Keratinocyte (primary cell): ENCODE results near the gene CARS1. TPM values are rescaled to one million over a fixed set of nuclear protein-coding genes. Genes with fewer than 3 reads are reported as not detected.

Source experiments
- DNase-seq: peaks from one replicate; pipeline ENCODE4 v3.0.0-alpha.2; 2011; ENCODE audit warnings: low read depth, missing footprints, low spot score
- FAIRE-seq: peaks from 2 replicates; lab custom pipeline; 2011; peaks lifted over from hg19 to GRCh38; lab: Jason Lieb, UNC
- H2AFZ ChIP-seq: 2 replicates; pipeline ENCODE4 v1.6.0; 2012; ENCODE audit warnings: low read length, control low read depth, inconsistent platforms; ENCODE audit not compliant: control insufficient read depth
- H3K27ac ChIP-seq: 2 replicates; pipeline ENCODE4 v1.5.1; 2011; ENCODE audit warnings: low read length; ENCODE audit not compliant: control insufficient read depth, insufficient read depth
- H3K27me3 ChIP-seq: 3 replicates; pipeline ENCODE4 v1.6.0; 2011; ENCODE audit warnings: low read length; ENCODE audit not compliant: control insufficient read depth, insufficient read depth; ENCODE audit errors: extremely low read depth
- H3K36me3 ChIP-seq, 2 experiments: 2 replicates in 1 of 2; 3 replicates in 1 of 2; pipeline ENCODE4 v1.5.1; 2011; ENCODE audit warnings: low read length in 2 of 2, mild to moderate bottlenecking in 1 of 2; ENCODE audit not compliant: control insufficient read depth in 2 of 2, insufficient read depth in 2 of 2; ENCODE audit errors: extremely low read depth in 1 of 2
- H3K4me1 ChIP-seq: 3 replicates; pipeline ENCODE4 v1.5.1; 2011; ENCODE audit warnings: low read length; ENCODE audit not compliant: control insufficient read depth, insufficient read depth; ENCODE audit errors: extremely low read depth
- H3K4me2 ChIP-seq: 3 replicates; pipeline ENCODE4 v1.6.0; 2011; ENCODE audit warnings: low read depth, low read length; ENCODE audit not compliant: control insufficient read depth, insufficient read depth; ENCODE audit errors: extremely low read depth
- H3K4me3 ChIP-seq, 3 experiments: fragments of 200-600 bp in 1 of 3; sonication (generic) in 1 of 3; 2 replicates in 2 of 3; 3 replicates in 1 of 3; pipeline ENCODE4 v1.5.1; 2011 to 2016; ENCODE audit warnings: low read length in 3 of 3, mild to moderate bottlenecking in 3 of 3, control low read depth in 2 of 3, inconsistent platforms in 1 of 3, low read depth in 1 of 3, mixed read lengths in 1 of 3, mixed run types in 1 of 3, moderate library complexity in 1 of 3; ENCODE audit not compliant: control insufficient read depth in 2 of 3, insufficient read depth in 2 of 3; ENCODE audit errors: extremely low read depth in 1 of 3
- H3K79me2 ChIP-seq: 2 replicates; pipeline ENCODE4 v1.6.0; 2012; ENCODE audit warnings: low read length; ENCODE audit not compliant: control insufficient read depth, insufficient read depth
- H3K9ac ChIP-seq: 3 replicates; pipeline ENCODE4 v1.6.0; 2011; ENCODE audit warnings: low read length; ENCODE audit not compliant: control insufficient read depth, insufficient read depth; ENCODE audit errors: extremely low read depth
- H3K9me1 ChIP-seq: 3 replicates; pipeline ENCODE4 v1.6.0; 2011; ENCODE audit warnings: low read length; ENCODE audit not compliant: control insufficient read depth, insufficient read depth; ENCODE audit errors: extremely low read depth
- H3K9me3 ChIP-seq: 2 replicates; pipeline ENCODE4 v1.5.1; 2012; ENCODE audit warnings: low read depth, low read length; ENCODE audit not compliant: control insufficient read depth
- H4K20me1 ChIP-seq: 3 replicates; pipeline ENCODE4 v1.6.0; 2011; ENCODE audit warnings: low read length; ENCODE audit not compliant: control insufficient read depth, insufficient read depth; ENCODE audit errors: extremely low read depth
- EZH2 ChIP-seq: IDR thresholded peaks from one replicate; pipeline ENCODE4 v1.6.1; 2012; ENCODE audit warnings: inconsistent platforms, mild to moderate bottlenecking, low read length, moderate library complexity
- dilution Hi-C: fragments of 300-500 bp; cut with MboI; formaldehyde crosslinking; loops from one replicate; pipeline ENCODE4 v1.7.0; 2020; ENCODE audit warnings: low sequenced_read_pairs; ENCODE audit not compliant: extremely low pct_ligation_motif_present
- polyA plus RNA-seq, 5 experiments: library from polyadenylated mRNA; depleted of rRNA in 3 of 5; stranded (reverse) in 3 of 5; stranded (forward) in 1 of 5; unstranded in 1 of 5; fragments of >200 nt; gene quantifications; 1 replicate in 1 of 5; 2 replicates in 3 of 5; 3 replicates in 1 of 5; pipeline versions ENCODE4 v1.2.1 to v1.2.3, GENCODE V29; 2011 to 2012; ENCODE audit warnings: missing spikeins in 2 of 5, low read depth in 1 of 5, low replicate concordance in 1 of 5
- TF ChIP-seq, protein P1 (sequence below), 3 experiments: IDR thresholded peaks in 1 of 3; conservative IDR thresholded peaks in 1 of 3; optimal IDR thresholded peaks in 1 of 3; 2 replicates in 2 of 3; 3 replicates in 1 of 3; pipeline versions ENCODE3 to v1.5.1; 2011; ENCODE audit warnings: low read length in 3 of 3, mild to moderate bottlenecking in 3 of 3, moderate library complexity in 2 of 3, control low read depth in 1 of 3, inconsistent platforms in 1 of 3; ENCODE audit not compliant: insufficient read depth in 2 of 3; ENCODE audit errors: extremely low read depth in 1 of 3

CARS1 gene
- polyA plus RNA-seq, 1 donor (not counting 4 experiments of a cell fraction or from before 2014, with no cell fraction given) = 60.7 TPM

DNA sequence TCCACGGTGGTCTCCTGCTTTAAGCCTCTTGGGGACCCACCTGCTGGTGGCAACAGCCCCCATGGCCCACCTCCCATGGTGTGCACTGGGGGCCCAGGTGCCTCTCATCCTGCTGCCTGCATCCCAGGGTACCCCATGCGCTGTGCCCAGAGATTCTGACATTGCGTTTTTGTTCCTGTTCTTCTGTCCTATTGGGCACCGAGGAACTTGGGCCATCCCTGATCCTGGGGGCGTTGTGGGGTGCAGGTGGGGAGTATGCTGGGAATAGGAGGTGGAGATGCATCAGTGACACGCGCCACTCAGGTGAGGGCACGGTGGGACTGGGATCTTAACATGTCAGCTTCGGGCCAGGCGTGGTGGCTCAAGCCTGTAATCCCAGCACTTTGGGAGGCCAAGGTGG lies 52.7 kb downstream of the CARS1 start:
- no peak for TF ChIP-seq EZH2
- TF ChIP-seq, protein P1, sequence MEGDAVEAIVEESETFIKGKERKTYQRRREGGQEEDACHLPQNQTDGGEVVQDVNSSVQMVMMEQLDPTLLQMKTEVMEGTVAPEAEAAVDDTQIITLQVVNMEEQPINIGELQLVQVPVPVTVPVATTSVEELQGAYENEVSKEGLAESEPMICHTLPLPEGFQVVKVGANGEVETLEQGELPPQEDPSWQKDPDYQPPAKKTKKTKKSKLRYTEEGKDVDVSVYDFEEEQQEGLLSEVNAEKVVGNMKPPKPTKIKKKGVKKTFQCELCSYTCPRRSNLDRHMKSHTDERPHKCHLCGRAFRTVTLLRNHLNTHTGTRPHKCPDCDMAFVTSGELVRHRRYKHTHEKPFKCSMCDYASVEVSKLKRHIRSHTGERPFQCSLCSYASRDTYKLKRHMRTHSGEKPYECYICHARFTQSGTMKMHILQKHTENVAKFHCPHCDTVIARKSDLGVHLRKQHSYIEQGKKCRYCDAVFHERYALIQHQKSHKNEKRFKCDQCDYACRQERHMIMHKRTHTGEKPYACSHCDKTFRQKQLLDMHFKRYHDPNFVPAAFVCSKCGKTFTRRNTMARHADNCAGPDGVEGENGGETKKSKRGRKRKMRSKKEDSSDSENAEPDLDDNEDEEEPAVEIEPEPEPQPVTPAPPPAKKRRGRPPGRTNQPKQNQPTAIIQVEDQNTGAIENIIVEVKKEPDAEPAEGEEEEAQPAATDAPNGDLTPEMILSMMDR (optimal IDR thresholded peaks at IDR 0.05 in 1 of 3, IDR thresholded peaks at IDR 0.05 in 1 of 3, conservative IDR thresholded peaks at IDR 0.05 in 1 of 3; ENCODE audit: extremely low read depth in 1 of 3, insufficient read depth in 2 of 3, low read length in 3 of 3) = no peak
- H2AFZ ChIP-seq = no peak overlapping the region
- H3K4me1 ChIP-seq = peaks cover 46% of the 10 kb centered on the region
- peaks cover 16 to 48% of the 10 kb centered on the region in 2 experiments for H3K36me3 ChIP-seq
- peak overlapping the region; percentile 66 for H3K27ac ChIP-seq
- no peak overlapping the region for H3K4me3 ChIP-seq
- H3K27me3 ChIP-seq = no peaks in the 10 kb centered on the region
- H3K9me3 ChIP-seq = no peaks in the 10 kb centered on the region
- FAIRE-seq (no peak), DNase-seq (no peak)
- dilution Hi-C loops = no loop called here
- peaks cover 4% of the 10 kb centered on the region for H4K20me1 ChIP-seq
- H3K9me1 ChIP-seq = no peaks in the 10 kb centered on the region
- H3K4me2 ChIP-seq = peak overlapping the region; percentile 62
- H3K9ac ChIP-seq = peak overlapping the region; percentile 4
- no peaks in the 10 kb centered on the region for H3K79me2 ChIP-seq

DNA sequence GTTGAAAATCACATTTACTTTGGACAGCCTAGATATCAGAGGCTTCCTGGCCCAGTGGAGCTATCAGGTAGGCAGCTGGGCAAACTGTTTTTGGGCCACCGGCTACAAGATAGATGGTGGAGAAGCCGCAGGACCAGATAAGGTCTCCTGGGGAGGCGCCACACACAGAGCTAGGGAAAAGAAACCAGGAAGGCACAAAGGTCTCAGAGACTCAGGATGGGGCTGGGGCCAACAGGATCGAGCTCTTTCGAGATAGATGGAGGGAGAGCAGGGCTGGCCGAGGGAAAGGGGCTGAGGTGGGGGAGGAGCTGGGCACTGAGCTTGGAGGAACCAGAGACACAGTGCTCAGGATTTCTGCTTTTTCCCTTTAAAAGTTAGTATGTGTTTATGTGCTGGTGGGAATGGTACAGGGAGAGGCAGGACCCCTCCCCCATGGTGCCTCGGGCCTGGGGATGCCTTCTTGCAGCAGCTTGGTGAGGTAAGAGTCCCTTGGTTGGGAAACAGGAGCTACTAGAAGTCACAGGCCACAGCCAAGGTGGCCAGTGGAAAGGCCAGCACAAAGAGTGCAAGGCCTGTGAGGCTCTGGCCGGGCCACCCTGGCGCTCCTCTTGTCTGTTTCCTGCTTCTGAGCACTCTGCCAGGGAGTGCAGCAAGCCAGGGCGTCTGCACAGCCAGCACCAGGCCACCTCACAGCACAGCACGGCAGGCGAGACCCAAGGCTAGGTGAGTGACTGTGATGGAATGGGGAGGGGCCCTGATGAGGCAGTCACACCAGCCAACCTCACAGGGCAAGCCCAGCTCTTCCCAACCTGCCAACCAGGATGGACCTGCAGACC lies 53.6 kb downstream of the CARS1 start:
- no peaks in the 10 kb centered on the region for H3K9me3 ChIP-seq
- no peaks in the 10 kb centered on the region for H3K79me2 ChIP-seq
- TF ChIP-seq EZH2 = no peak
- TF ChIP-seq, protein P1 (optimal IDR thresholded peaks at IDR 0.05 in 1 of 3, IDR thresholded peaks at IDR 0.05 in 1 of 3, conservative IDR thresholded peaks at IDR 0.05 in 1 of 3; ENCODE audit: extremely low read depth in 1 of 3, insufficient read depth in 2 of 3, low read length in 3 of 3) = no peak
- peaks cover 4% of the 10 kb centered on the region for H4K20me1 ChIP-seq
- peaks cover 46% of the 10 kb centered on the region for H3K4me1 ChIP-seq
- peak overlapping the region; percentile 53 for H3K9ac ChIP-seq
- H3K4me3 ChIP-seq = peak overlapping the region in 1 of 3 experiments; percentile 13
- no peaks in the 10 kb centered on the region for H3K9me1 ChIP-seq
- H2AFZ ChIP-seq = no peak overlapping the region
- H3K36me3 ChIP-seq = peaks cover 12 to 47% of the 10 kb centered on the region in 2 experiments
- peak overlapping the region; percentile 72 for H3K27ac ChIP-seq
- H3K4me2 ChIP-seq = peak overlapping the region; percentile 62
- peak; percentile 57 for DNase-seq
- FAIRE-seq = peak; percentile 97
- no peaks in the 10 kb centered on the region for H3K27me3 ChIP-seq
- dilution Hi-C loops = no loop called here
